ENCODE measurements around the gene KHNYN.

DNA sequence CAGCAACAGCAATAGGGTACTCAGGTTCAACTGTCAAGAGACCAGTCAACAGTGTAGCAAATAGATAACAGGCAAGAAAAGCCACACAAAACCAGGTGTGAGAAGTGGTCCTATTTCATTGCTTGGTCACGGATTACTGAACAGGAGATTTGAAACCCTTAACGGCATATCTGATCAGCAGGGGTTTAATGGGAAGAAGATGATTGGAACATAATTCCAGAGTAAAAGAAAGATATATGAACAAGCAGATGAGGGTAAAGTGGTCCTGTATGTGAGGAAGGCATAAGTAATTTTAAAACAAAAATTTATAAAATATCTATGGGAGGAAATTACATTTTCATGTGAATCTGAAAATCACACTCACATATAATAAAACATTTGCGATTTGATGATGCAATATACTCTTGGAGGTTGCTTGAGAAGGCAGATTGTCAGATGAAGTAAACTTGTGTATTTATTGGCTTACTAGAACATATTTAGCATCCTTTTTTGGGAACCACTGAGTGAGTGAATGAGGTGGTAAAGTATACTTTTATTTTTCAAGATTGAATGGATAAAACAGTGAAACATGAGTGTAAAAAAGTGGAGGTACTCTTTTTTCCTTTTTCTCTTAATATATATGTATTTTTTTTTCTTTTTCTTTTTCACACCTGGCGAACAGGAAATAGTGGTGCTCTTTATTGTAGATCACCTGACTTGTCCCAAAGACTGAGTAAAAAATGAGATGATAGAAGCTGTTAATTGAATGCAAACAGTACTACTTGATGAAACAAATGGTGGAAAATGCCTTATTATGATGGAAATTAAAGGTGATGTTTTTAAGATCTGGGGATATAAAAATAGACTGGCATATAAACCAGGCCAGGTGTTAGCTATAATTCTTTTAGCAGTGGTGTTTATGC, 34.4 kb downstream of the KHNYN start:
- no peak for TF ChIP-seq EZH2 (IDR thresholded peaks at IDR 0.05; ENCODE audit: borderline replicate concordance, low read length)
- TF ChIP-seq, protein P1, sequence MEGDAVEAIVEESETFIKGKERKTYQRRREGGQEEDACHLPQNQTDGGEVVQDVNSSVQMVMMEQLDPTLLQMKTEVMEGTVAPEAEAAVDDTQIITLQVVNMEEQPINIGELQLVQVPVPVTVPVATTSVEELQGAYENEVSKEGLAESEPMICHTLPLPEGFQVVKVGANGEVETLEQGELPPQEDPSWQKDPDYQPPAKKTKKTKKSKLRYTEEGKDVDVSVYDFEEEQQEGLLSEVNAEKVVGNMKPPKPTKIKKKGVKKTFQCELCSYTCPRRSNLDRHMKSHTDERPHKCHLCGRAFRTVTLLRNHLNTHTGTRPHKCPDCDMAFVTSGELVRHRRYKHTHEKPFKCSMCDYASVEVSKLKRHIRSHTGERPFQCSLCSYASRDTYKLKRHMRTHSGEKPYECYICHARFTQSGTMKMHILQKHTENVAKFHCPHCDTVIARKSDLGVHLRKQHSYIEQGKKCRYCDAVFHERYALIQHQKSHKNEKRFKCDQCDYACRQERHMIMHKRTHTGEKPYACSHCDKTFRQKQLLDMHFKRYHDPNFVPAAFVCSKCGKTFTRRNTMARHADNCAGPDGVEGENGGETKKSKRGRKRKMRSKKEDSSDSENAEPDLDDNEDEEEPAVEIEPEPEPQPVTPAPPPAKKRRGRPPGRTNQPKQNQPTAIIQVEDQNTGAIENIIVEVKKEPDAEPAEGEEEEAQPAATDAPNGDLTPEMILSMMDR (IDR thresholded peaks at IDR 0.05; ENCODE audit: low read length), result no peak

All from OCI-LY1 (cell line).